HG03442 (cell line): ENCODE data around the gene IL3.

Experiments used
- ATAC-seq: cut with Tn5 transposase; IDR thresholded peaks from one replicate; pipeline ENCODE4 v1.9.1; 2021; ENCODE audit warnings: mild to moderate bottlenecking, moderate library complexity; ENCODE audit not compliant: unreplicated experiment

The IL3 gene

DNA sequence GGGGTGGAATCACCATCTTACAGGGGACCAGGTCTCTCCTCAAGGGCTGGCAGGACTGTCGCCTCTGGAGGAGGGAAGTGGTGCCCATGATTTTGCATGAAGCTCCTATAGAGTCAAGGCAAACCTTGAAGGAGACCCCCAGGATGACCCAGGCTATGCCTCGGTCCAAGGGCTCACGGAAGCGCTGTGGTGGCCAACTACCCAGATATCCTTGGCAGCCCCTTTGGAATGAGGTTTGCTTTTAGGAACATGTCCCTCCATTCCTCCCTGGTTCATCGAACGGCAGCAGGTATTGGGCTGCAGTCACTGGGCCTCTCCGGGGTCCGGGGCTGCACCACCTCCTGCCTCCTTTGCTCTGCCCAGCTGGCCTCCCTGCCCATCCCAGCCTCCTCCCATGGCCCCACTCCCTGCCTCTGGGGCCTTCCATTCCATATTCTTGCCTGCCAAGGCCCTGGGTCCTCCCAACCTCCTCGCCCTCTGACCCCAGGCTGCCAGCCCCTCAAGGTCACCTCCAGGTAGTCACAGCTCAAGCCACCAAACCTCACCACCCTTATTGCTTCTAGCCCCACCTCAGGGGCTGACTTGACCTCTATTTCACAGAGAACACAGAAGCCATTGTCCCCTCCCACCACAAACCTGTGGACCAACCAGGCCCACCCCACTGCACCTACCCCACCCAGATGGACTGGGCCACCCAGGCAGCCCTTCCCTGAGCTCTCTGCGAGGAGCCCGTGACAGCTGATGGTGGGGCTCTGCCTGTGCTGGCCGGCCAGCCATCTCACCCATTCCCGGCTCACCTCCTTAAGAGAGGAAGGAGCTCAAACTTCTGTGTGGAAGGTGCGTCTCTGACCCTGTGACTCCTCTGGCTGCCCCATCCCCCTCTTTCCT lies 3.6 kb upstream of the IL3 start:
- no peak for ATAC-seq

DNA sequence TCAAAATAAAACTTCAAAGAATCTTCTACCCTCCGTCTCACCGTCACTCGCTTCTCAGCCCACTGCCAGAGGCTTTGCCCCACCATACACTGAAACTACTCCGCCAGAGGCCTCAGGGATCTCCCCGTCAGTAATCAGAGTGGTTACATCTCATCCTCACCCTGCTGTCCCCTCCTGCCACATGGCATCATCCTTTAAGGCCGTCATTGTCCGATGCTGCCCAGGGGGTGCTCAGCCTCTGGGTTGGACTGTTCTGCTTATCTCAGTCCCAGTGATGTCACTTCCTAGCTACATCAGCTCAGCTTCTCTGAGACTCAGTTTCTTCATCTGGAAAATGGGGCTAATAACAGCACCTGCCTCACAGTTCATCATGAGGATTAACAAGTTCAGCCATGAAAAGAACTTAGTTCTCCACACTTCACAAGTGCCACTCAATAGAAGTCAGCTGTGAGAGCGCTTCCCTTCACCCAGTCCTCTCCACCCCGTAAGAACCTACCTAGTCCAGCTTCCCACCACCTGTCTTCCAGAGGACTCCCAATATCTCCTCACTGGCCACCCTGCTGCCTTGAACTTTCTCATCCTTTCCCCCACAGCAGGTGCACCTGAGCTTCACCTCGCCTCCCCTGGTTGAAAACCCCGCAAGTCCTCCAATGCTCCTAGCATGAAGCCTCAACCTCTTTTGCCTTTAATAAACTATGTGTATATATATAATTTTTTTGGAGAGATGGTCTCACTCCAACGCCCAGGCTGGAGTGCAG lies 2.8 kb upstream of the IL3 start:
- ATAC-seq = no peak

DNA sequence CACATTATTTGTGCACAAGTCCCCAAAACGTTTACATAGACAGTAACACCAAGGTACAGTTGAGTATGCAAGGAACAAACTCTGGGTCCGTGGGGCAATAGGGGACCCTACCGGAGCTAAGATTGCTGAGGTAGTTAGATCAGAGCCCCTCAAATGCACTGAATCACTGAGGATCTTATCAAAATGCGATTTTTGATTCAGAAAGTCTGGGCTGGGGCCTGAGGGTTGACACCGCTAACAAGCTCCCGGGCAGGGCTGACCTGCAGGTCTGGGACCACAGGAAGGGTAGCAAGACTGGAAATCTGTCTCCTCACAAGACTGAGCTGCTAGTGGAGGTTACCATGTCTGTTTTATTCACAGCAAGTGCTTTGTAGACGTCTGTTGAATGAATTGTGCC lies 1.8 kb upstream of the IL3 start:
- ATAC-seq = no peak

DNA sequence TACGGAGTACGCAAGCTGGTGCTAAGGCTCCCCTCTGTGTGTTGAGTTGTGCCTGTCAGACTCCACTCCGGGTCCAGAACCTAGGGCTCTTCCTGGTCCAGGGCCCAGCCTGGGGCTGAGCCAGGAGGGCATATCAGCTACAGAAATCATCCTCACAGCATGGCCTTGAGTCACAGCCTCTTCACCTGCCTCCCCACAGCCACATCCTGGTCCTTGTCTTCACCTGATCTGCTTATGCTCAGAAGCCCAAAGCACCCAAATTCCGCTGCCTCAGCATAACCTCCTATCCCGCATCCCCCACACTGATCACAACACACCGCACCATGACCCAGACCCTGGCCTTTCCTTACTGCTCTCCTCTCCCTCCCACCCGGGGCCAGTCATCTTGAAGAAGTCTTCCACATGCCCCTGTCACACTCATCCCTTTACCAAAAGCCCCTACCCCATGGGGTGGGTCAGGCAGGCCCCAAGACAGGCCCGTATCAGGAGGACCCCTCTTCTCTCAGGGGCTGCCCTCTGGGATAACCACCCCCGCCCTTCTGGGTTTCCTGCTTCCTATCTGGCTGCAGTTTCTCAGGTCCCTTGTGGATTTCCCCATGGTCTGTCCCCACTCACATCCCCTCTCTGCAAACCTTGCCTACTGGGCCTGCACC lies 1.3 kb upstream of the IL3 start:
- no peak for ATAC-seq

DNA sequence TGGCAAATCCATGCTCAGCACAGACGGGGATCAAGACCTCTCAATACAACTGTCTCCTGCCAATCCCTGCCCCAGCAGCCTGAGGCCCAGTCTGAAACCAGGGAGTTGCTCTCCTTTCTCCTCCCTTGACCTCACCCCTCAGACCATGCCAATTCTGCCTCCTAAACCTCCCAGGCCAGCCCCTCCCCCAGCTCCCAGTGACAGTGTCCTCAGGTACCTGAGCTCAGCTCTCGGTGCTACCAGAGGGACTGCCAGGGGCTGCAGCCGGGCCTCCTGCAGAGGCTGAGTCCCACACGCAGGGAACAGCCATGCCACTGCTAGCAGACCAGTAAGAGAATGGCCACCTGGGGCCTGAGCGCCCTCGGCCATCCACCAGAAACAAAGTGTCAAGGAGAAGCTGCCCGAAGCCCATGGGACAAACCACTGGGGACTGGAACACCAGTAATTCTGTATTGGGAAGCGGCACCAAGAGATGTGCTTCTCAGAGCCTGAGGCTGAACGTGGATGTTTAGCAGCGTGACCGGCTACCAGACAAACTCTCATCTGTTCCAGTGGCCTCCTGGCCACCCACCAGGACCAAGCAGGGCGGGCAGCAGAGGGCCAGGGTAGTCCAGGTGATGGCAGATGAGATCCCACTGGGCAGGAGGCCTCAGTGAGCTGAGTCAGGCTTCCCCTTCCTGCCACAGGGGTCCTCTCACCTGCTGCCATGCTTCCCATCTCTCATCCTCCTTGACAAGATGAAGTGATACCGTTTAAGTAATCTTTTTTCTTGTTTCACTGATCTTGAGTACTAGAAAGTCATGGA lies 557 bp upstream of the IL3 start:
- no peak for ATAC-seq

DNA sequence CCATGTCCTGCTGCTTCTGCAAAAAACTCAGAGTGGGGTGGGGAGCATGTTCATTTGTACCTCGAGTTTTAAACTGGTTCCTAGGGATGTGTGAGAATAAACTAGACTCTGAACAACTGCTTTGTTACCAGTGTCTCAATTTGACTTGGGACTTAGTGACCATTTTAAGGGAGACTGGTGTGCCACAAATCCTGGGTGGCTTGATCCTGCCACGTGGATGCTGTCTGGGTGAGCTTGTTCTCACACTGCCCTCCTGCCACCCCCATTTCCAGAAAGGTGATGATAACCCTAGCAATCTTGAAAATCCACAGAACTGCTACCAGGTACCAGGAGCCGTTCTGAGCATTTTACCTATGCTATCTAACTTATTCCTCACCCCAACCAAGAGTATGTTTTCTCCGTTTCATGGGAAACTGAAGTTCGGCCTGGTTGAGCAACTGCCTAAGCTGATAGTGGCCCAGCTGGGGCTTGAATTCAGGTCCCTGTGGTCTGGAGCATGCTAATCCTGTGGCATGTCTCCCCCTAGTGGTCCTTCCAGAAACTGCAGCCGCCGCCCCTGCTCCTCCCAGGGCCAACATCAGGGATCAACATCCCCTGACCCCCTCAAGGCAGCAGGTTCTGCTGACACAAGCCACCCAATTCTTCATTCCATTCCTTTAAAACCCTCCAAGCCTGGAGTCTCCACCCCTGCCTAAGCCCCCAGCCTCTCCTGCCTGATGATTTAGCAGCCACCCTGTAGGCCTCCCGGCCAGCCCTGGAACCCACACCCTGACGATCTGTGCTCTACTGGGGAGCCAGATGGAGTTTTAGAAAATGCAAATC lies 2.8 kb downstream of the IL3 start:
- ATAC-seq = peak; percentile 39

DNA sequence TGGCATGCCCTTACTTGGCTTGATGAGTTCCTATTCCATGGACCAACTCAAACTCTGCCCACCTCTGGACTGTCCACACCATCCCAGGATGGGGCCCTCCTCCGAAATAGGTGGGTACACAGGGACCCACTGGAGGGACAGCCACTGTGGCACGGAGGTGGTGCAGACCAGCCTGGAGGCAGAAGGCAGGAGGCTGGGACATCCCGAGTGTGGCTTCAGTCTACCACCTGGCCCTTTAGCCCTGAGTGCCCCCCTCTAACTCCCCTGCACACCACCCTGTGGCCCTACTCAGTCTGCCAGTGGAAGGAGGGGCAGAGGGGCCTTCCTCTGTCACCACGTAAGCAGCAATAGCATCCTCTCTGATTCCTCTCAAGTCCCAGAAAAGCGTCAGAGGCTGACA lies 3.7 kb downstream of the IL3 start:
- ATAC-seq = no peak

DNA sequence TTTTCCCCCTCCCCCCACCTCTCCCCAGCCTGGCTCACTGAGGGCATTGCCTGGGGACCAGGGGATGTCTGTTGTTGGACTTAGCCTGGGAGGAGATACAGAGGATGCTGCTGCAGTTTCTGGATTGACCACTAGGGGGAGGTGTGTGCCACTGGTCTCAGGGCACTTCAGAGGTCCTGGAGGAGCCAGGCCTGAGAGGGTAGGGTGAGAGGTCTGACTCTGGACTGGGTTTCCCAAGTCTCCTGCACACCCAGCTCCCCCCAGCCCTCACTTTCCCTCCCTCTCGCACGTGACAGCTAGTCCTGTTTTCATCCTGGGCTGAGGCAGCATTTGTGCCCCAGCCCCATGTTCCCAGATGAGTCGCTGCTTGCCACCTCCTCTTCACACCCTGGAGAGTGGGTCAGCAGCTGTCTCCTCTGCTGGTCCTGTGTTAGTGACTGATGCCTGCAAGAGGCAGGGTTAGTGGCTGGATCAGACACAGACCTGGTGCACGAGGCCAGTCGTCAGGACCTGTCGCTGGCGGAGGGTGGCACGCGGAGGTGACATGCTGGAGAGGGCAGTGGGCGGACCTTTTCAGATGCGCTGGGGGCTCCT lies 4.4 kb downstream of the IL3 start:
- ATAC-seq = peak; percentile 65

DNA sequence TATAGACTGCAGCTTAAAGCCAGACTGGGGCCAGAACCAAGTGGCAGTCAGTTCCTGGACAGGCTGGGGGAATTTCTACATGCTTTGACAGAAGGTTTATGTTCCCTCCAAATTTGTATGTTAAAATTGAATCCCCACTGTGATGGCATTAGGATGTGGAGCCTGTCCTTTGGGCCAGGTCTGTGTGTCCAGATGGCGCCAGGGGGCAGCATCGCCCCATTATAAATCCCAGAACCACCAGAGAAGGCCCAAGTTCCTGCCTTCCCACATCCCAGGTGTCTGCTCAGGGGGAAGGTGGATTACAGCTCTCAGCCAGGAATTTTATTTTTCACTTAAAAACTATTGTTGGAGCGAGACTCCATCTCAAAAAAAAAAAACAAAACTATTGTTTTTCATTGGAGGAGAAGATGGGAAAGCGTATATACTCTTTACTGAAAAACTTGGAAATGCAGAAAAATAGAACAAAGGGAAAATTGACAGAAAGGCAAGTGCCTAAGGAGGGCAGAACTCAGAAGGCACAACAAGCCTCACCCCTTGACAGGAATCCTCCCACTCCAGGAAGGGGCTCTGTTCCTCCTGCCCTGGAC lies 5.0 kb downstream of the IL3 start:
- no peak for ATAC-seq

DNA sequence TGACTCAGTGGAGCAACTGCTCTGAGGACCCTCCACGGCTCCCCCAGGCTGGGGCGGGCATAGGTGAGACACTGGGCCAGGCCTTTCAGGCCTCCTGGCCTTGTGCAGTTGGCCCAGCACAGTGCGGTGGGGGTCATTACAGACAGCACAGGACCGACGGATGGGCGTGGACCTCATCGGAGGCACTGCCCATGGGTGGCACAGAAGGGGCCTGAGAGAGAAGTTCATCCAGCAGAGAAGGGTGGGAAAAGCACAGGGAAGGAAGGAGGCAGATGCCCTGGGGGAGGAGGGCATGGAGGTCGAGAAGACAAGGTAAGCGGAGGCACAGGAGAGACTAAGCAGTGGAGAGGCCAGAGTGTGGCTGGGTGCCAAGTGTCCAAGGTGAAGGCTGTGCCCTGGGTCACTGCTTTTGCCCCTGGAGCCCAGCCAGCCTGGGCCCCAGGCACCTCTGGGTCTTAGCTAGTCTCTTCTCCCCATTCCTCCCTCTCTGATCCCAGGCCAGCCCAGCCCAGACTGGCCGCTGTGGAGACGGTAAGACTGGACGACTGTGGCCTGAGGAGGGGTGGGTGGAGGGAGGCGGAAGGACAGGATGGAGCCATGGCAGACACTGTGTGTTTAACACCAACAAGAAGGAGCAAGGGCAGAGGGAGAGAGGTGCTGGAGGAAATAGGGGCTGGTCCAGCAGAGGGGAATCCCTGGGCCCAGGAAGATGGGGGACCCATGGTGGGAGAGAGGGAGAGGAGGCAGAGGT lies 5.7 kb downstream of the IL3 start:
- ATAC-seq = no peak

DNA sequence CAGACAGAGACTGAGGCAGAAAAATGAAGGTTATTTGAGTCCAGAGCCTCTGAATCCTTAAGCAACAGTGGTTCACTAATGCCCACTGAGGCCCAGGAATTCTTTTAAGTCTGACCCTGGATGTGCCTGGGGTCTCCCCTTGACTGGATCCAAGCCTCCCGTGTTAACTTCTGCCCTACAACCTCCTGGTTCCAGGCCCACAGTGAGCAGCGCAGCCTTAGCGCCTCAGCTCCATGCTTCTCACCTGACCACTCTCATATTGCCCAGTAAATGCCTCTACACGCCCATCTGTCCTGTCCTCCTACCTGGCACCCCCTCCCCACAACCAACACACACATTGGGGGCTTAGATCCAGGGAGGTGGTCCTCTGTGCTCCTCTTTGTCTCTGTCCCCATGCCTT lies 6.4 kb downstream of the IL3 start:
- ATAC-seq = no peak

DNA sequence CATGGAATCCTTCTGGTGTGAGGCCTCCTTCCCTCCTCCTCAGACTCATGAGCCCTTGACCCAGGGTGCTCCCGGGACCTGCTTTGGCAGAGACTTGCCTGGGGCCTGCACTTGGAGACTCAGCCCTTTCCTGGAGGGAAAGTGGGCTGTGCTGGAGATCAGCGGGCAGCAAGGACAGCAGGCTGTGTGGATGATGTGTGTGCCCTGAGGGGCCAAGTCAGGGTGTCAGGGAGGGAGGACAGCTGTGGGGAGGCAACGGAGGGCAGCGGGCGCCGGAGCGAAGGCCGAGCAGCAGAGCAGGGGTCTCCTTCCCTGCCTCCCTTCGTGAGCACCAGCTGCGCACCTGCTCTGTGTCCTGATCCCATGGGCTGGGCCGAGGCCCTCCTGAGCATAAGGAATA lies 7.0 kb downstream of the IL3 start:
- no peak for ATAC-seq

DNA sequence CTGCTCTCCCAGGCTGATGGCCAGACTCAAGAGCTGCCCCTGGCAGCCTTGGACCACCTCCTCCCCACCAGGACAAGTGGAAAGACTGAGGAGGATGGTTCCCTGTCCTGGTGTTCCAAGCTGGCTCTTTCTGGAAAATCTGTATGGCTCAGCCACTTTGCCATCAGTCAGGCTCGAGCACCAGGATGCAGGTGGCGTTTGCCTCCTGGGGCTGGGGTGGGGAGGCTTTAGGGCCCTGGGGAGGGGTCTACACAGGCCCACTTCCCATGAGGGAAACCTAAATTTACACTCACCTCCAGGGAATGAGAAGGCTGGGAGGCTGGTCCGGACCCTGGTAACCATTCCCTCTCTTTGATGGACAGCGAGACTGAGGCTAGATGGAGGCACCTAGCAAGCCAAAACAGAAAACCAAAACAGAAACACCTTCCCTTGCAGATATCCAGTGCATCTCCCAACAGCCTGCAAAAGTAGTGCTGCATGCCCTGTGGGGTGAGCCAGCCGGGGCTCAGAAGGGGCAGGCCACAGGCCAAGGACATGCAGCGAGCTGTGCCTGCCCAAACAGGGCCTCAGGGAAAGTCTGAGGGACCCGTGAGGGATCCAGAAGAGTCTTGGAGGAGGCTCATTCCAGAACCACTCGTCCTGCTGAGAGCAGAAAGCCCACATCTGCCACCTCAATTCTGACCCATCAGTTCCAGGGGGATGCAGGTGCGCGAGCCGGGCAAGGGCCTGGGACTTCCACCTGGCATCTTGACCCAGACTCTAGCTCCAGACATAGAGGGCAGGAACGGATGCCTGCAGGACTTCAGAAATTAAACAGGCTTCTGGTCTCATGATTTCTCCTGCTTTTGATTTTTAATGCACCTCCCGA lies 7.7 kb downstream of the IL3 start:
- ATAC-seq = no peak

DNA sequence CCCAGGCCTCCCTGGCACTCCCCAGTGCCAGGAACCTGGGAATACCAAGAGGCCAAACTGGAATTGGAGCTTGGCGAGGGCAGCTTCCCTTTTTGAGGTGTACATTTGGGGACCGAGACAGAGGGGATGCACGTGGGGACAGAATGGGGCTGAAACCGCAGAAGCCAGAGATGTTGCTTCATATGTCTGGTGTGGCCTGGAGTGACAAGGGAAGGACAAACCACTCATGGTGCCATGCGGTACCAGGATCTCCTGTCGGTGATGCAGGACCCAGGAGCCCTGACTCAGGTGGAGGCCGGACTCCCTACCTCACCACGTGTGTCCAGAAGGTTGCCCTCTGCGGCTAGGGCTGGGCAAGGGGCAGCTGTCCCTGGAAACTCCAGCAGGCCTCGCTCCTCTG lies 9.1 kb downstream of the IL3 start:
- no peak for ATAC-seq

DNA sequence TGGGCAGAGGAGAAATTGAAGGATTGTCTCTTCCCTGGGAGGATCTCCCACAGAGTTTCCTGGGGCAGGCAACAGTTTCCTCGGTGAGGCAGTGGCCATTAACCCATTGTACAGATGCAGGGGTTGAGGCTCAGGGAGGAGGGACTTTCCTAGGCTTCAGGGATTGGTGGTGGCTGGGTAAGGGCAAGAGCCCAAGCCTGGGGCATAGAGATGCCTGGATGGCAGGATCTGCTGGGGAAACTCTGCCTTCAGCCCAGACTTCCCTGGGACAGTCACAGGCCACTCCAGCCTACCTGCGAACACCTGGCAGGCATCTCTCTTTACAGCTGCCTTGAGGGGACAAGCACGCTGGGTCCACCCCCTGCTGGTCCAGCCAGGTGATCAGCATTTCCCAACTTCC lies 9.5 kb downstream of the IL3 start:
- no peak for ATAC-seq

DNA sequence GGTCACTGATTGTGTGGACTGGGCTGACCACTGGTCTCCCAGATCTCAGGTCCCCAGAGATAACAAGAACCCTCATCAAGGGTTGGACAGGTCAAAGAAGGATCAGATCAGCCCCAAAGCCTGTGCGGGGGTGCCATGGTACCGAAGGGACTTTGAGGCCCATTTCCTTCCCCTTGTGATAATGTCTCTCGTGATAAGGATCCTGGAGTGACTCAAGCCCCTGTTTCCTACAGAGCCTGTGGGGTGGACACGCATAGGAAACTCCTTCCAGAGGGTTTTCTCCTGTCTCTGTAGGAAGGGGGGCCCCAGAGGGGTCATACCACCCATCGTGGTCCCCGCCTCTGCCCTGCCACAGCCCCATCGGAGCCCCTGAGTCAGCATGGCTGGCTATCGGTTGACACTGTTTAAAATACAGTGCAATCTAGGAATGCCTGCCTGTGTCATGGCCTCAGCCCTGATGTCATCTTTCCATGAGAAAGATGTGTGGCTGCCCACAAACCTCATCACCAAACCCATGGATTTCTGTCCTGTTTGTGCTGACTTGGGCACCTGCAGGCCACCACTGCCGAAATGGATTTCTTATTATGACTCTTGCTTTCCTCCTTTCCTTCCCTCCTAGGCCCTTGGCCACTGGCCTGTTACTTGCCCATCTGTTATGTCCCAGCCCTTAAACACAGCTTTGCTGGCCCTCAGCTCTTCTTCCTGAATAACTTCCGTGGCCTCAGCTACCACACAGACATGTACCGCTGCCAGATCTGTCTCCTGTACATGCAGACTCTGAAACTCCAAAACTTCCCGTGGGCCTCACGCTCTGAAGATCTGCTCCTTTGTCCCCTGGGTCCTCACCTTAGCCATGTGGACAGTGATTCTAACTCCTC lies 10.2 kb downstream of the IL3 start:
- ATAC-seq = no peak

DNA sequence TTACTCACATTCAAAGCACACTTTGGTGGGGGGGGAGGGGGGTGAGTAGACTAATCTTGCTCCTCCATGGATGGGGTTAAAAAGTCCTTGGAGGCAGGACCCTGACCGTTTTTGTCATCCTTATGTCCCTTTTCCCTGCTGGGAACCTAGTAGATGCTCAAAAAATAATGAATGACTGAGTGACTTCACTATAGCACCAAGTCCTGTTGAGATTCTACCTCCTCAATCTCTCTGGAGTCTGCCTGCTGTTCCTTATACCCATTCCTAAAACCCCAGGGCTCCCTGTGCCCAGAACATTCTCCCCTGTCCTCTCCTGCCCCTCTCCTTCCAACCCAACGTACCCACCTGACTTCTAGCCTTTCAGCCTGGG lies 10.9 kb downstream of the IL3 start:
- no peak for ATAC-seq
